HCT116 (cell line): Measurements from ENCODE around the gene EFS. TPM values are rescaled to one million over a fixed set of nuclear protein-coding genes. Genes with fewer than 3 reads are reported as not detected.

ENCODE experiments used
- ATAC-seq: fragments of 200-7000 bp; cut with Tn5 transposase; 2 replicates; pipeline ENCODE4 v1.9.1; 2020; ENCODE audit warnings: mild to moderate bottlenecking, moderate library complexity
- BruUV-seq: library from RNA; stranded (reverse); fragments of 400-500 nt; replicated peaks from 2 replicates; lab custom pipeline; 2021; lab: Mats Ljungman, UMichigan
- CTCF ChIA-PET: fragments of 300-600 bp; sonication (Branson Sonifier 250); formaldehyde crosslinking; loops from one replicate; lab custom pipeline; 2021; ENCODE audit warnings: antibody characterized with exemption; lab: Charles Lee
- POLR2A ChIA-PET: fragments of 300-600, 350-600 bp; sonication (Branson Sonifier 250); formaldehyde crosslinking; loops from one replicate; lab custom pipeline; 2021; ENCODE audit warnings: antibody characterized with exemption; lab: Charles Lee
- RAD21 ChIA-PET, 2 experiments: fragments of 300-600 bp; sonication (Branson Sonifier 250); formaldehyde crosslinking; loops; one replicate each; lab custom pipeline; 2023; ENCODE audit warnings: low total read pairs in 2 of 2; ENCODE audit not compliant: uncharacterized antibody in 2 of 2, unreplicated experiment in 2 of 2, low non-redundant PET in 1 of 2; lab: Charles Lee
- DNase-seq: peaks from one replicate; pipeline ENCODE4 v3.0.0-alpha.2; 2010; ENCODE audit warnings: low read depth, low spot score
- H2AFZ ChIP-seq: fragments of 200-600 bp; shearing (Covaris generic), sonication (generic); 2 replicates; pipeline ENCODE4 v1.6.1; 2017; ENCODE audit warnings: low read depth, mixed run types, mixed read lengths, antibody characterized with exemption, low read length; ENCODE audit not compliant: poor library complexity, severe bottlenecking
- H3K27ac ChIP-seq: 2 replicates; pipeline ENCODE4 v1.5.1; 2012; ENCODE audit warnings: low read depth, low read length
- H3K27me3 ChIP-seq: fragments of 200-600 bp; sonication (generic); 2 replicates; pipeline ENCODE4 v1.6.1; 2016; ENCODE audit warnings: mixed run types, low read length, mixed read lengths; ENCODE audit not compliant: insufficient read depth
- H3K36me3 ChIP-seq, 2 experiments: fragments of 200-500 bp in 1 of 2; fragments of 200-600 bp in 1 of 2; sonication (Bioruptor generic) in 1 of 2; sonication (generic) in 1 of 2; 2 replicates each; pipeline versions ENCODE4 v1.5.1 to v1.6.1; 2014 to 2016; ENCODE audit warnings: low read length in 2 of 2, inconsistent platforms in 1 of 2, mixed read lengths in 1 of 2, mixed run types in 1 of 2; ENCODE audit not compliant: insufficient read depth in 2 of 2, control insufficient read depth in 1 of 2
- H3K4me1 ChIP-seq, 2 experiments: fragments of 200-600 bp in 1 of 2; sonication (generic) in 1 of 2; 2 replicates each; pipeline versions ENCODE4 v1.5.1 to v1.6.1; 2012 to 2017; ENCODE audit warnings: low read length in 2 of 2, inconsistent platforms in 1 of 2, mild to moderate bottlenecking in 1 of 2, mixed read lengths in 1 of 2, mixed run types in 1 of 2, moderate library complexity in 1 of 2; ENCODE audit not compliant: insufficient read depth in 2 of 2, control insufficient read depth in 1 of 2
- H3K4me2 ChIP-seq: fragments of 200-600 bp; sonication (generic); 2 replicates; pipeline ENCODE4 v1.6.1; 2017; ENCODE audit warnings: mixed run types, low read length, mixed read lengths
- H3K4me3 ChIP-seq, 2 experiments: fragments of 200-600 bp in 1 of 2; sonication (generic) in 1 of 2; replicated peaks in 1 of 2; 2 replicates each; pipeline ENCODE4 v1.5.1; 2011 to 2016; ENCODE audit warnings: low read length in 2 of 2, control low read depth in 1 of 2, low read depth in 1 of 2, mild to moderate bottlenecking in 1 of 2, mixed read lengths in 1 of 2, mixed run types in 1 of 2
- H3K79me2 ChIP-seq: fragments of 200-600 bp; sonication (generic); 2 replicates; pipeline ENCODE4 v1.6.1; 2017; ENCODE audit warnings: mild to moderate bottlenecking, mixed run types, low read length, moderate library complexity, mixed read lengths; ENCODE audit not compliant: insufficient read depth
- H3K9ac ChIP-seq: fragments of 200-600 bp; sonication (generic); 2 replicates; pipeline ENCODE4 v1.6.1; 2016; ENCODE audit warnings: low read length, mixed read lengths
- H3K9me2 ChIP-seq: fragments of 200-600 bp; sonication (generic), shearing (Covaris generic); 2 replicates; pipeline ENCODE4 v1.6.1; 2017; ENCODE audit warnings: mixed run types, mild to moderate bottlenecking, moderate library complexity; ENCODE audit not compliant: insufficient read depth
- H3K9me3 ChIP-seq, 2 experiments: fragments of 200-500 bp in 1 of 2; fragments of 200-600 bp in 1 of 2; sonication (Bioruptor generic) in 1 of 2; sonication (generic) in 1 of 2; 2 replicates each; pipeline ENCODE4 v1.6.1; 2014 to 2017; ENCODE audit warnings: low read length in 2 of 2, mixed read lengths in 2 of 2, inconsistent platforms in 1 of 2, low read depth in 1 of 2, mild to moderate bottlenecking in 1 of 2, mixed run types in 1 of 2, moderate library complexity in 1 of 2; ENCODE audit not compliant: control insufficient read depth in 1 of 2, insufficient read depth in 1 of 2
- H4K20me1 ChIP-seq: fragments of 200-600 bp; sonication (generic), shearing (Covaris generic); 2 replicates; pipeline ENCODE4 v1.6.1; 2017; ENCODE audit warnings: mixed run types, mild to moderate bottlenecking, moderate library complexity; ENCODE audit not compliant: insufficient read depth
- CBX3 ChIP-seq: IDR thresholded peaks from 2 replicates; pipeline ENCODE4 v1.6.1; 2012; ENCODE audit warnings: low read depth
- CEBPB ChIP-seq: IDR thresholded peaks from 2 replicates; pipeline ENCODE4 v1.6.1; 2012; ENCODE audit warnings: low read depth
- ELF1 ChIP-seq: IDR thresholded peaks from 2 replicates; pipeline ENCODE4 v1.6.1; 2012; ENCODE audit warnings: low read depth, borderline replicate concordance
- EZH2phosphoT487 ChIP-seq: fragments of 200-600 bp; IDR thresholded peaks from 2 replicates; pipeline ENCODE4 v1.6.1; 2018; ENCODE audit warnings: antibody characterized with exemption, borderline replicate concordance
- JUND ChIP-seq: IDR thresholded peaks from 2 replicates; pipeline ENCODE4 v1.6.1; 2012
- POLR2A ChIP-seq: IDR thresholded peaks from 2 replicates; pipeline ENCODE4 v1.7.0; 2011; ENCODE audit warnings: borderline replicate concordance; ENCODE audit not compliant: insufficient read depth, insufficient read length; ENCODE audit errors: extremely low read depth
- POLR2AphosphoS5 ChIP-seq: IDR thresholded peaks from 2 replicates; pipeline ENCODE4 v1.6.1; 2011; ENCODE audit warnings: mild to moderate bottlenecking, low read depth, low read length, moderate library complexity
- RAD21 ChIP-seq: IDR thresholded peaks from 2 replicates; pipeline ENCODE4 v1.6.1; 2012; ENCODE audit warnings: low read depth, mild to moderate bottlenecking
- SIN3A ChIP-seq: IDR thresholded peaks from 2 replicates; pipeline ENCODE4 v1.6.1; 2012; ENCODE audit warnings: low read depth
- SP1 ChIP-seq: IDR thresholded peaks from 2 replicates; pipeline ENCODE4 v1.6.1; 2012; ENCODE audit warnings: low read depth
- TCF7L2 ChIP-seq: IDR thresholded peaks from 2 replicates; pipeline ENCODE4 v1.7.0; 2011; ENCODE audit warnings: borderline replicate concordance, inconsistent platforms; ENCODE audit not compliant: insufficient read depth, insufficient read length; ENCODE audit errors: extremely low read depth
- YY1 ChIP-seq: IDR thresholded peaks from 2 replicates; pipeline ENCODE4 v1.6.1; 2011; ENCODE audit warnings: low read length, low read depth, moderate library complexity, mild to moderate bottlenecking; ENCODE audit not compliant: insufficient replicate concordance; ENCODE audit errors: extremely low read depth
- ZNF274 ChIP-seq: fragments of 200-500 bp; sonication (Bioruptor generic); IDR thresholded peaks from 2 replicates; pipeline ENCODE4 v1.6.1; 2014; ENCODE audit warnings: mild to moderate bottlenecking, low read depth, low read length, inconsistent platforms
- intact Hi-C: fragments of 100-400 bp; cut with micrococcal nuclease; formaldehyde crosslinking; loops from 2 replicates; pipeline ENCODE4 v1.10.0; 2022
- total RNA-seq: library from RNA; stranded (reverse); gene quantifications from one replicate; pipeline ENCODE4 v1.2.1, GENCODE V29; 2021; ENCODE audit not compliant: unreplicated experiment
- TF ChIP-seq, protein P1 (sequence below): IDR thresholded peaks from 2 replicates; pipeline ENCODE4 v1.6.1; 2012
- TF ChIP-seq, protein P2 (sequence below), 3 experiments: fragments of 200-600 bp in 1 of 3; sonication (generic) in 1 of 3; IDR thresholded peaks in 2 of 3; conservative IDR thresholded peaks in 1 of 3; 2 replicates each; pipeline ENCODE4 v1.5.1; 2012 to 2017; ENCODE audit warnings: low read depth in 2 of 3, low read length in 2 of 3, antibody characterized with exemption in 1 of 3, borderline replicate concordance in 1 of 3, control low read depth in 1 of 3, mild to moderate bottlenecking in 1 of 3, mixed read lengths in 1 of 3, mixed run types in 1 of 3, moderate library complexity in 1 of 3; ENCODE audit not compliant: insufficient read depth in 1 of 3

Gene EFS
- total RNA-seq, 1 experiment from 2014 or later, result 0.10 TPM

DNA sequence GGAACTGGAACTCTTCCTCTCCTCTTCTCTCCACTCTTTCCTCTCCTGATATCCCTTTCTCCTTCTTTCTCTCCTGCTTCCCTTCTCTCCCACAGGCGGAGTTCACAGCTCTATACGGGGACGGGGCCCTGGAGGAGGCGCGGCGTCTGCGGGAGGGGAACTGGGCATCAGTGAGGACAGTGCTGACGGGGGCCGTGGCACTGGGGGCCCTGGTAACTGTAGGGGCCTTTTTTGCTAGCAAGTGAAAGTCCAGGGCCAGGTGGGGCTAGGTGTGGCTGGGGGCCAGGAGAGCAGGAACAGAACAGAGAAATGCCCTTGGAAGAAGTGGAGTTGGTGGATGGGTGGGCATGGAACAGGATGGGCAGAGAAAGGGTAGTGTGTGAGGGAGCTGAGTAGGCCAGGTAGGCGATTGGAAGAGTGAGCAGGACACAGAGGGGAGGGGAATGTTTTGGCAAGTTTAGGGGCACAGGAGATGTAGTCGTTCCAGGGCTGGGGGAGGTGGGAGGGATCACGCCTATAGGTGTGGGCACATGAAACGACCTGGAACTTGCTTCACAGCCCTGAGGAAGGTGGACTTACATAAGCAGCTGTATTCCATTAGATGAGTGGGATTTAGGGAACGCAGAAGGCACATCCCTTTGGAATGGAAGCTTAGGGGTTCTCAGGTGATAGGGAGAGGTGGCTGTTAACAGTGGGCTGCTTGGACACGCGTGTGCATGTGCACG is 56.1 kb downstream of the EFS start:
- no TSS peak for BruUV-seq
- Histone ChIP-seq H3K9me3 (no peaks in the 10 kb centered on the region), H3K4me2 (no peak overlapping the region), H3K9ac (no peak overlapping the region), H3K36me3 (peaks cover 32 to 39% of the 10 kb centered on the region in 2 experiments), H4K20me1 (no peaks in the 10 kb centered on the region), H3K9me2 (no peaks in the 10 kb centered on the region), H2AFZ (no peak overlapping the region), H3K27me3 (no peaks in the 10 kb centered on the region), H3K79me2 (peaks cover 54% of the 10 kb centered on the region), H3K27ac (no peak overlapping the region), H3K4me1 (peaks cover 16 to 22% of the 10 kb centered on the region in 2 experiments; a peak in 3 of 4 replicates), H3K4me3 (no peak overlapping the region)
- ATAC-seq (no peak), DNase-seq (no peak)
- intact Hi-C loops, result loop anchor here (10.0 kb wide), 1 partner anchor 324 kb away; the partner anchor contains the start of gene AJUBA
- ChIA-PET POLR2A (no interaction called here), RAD21 (no interaction called here), CTCF (no interaction called here)
- TF ChIP-seq RAD21 (no peak), ZNF274 (no peak), POLR2AphosphoS5 (no peak), ELF1 (no peak), EZH2phosphoT487 (no peak), SP1 (no peak), YY1 (no peak), SIN3A (no peak), TCF7L2 (no peak), CBX3 (no peak), JUND (no peak), CEBPB (no peak), POLR2A (no peak)
- TF ChIP-seq, protein P1, sequence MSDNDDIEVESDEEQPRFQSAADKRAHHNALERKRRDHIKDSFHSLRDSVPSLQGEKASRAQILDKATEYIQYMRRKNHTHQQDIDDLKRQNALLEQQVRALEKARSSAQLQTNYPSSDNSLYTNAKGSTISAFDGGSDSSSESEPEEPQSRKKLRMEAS, result no peak
- TF ChIP-seq, protein P2, sequence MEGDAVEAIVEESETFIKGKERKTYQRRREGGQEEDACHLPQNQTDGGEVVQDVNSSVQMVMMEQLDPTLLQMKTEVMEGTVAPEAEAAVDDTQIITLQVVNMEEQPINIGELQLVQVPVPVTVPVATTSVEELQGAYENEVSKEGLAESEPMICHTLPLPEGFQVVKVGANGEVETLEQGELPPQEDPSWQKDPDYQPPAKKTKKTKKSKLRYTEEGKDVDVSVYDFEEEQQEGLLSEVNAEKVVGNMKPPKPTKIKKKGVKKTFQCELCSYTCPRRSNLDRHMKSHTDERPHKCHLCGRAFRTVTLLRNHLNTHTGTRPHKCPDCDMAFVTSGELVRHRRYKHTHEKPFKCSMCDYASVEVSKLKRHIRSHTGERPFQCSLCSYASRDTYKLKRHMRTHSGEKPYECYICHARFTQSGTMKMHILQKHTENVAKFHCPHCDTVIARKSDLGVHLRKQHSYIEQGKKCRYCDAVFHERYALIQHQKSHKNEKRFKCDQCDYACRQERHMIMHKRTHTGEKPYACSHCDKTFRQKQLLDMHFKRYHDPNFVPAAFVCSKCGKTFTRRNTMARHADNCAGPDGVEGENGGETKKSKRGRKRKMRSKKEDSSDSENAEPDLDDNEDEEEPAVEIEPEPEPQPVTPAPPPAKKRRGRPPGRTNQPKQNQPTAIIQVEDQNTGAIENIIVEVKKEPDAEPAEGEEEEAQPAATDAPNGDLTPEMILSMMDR (IDR thresholded peaks at IDR 0.05 in 2 of 3, conservative IDR thresholded peaks at IDR 0.05 in 1 of 3; ENCODE audit: borderline replicate concordance in 1 of 3, insufficient read depth in 1 of 3, low read depth in 2 of 3, low read length in 2 of 3), result no peak
